ENCODE measurements around the gene ZFYVE21.

Gene ZFYVE21

GRCh38 chr14:103705118-103705503 lies 10.5 kb upstream of the ZFYVE21 start:
- peaks cover 28% of the 10 kb centered on the region for H3K36me3 Mint-ChIP-seq (ENCODE audit: low read depth)
- no peak for TF ChIP-seq CTCF (IDR thresholded peaks at IDR 0.05)
- H3K4me1 Mint-ChIP-seq = peaks cover 38% of the 10 kb centered on the region
- peak overlapping the region; percentile 90 for H3K27ac Mint-ChIP-seq
- DNase-seq = no peak
- no peak overlapping the region for H3K4me3 Mint-ChIP-seq
- H3K27me3 Mint-ChIP-seq (ENCODE audit: low read depth, poor library complexity) = no peaks in the 10 kb centered on the region
- no peaks in the 10 kb centered on the region for H3K9me3 Mint-ChIP-seq

- H3K9me3 Mint-ChIP-seq = no peaks in the 10 kb centered on the region
- H3K27me3 Mint-ChIP-seq (ENCODE audit: low read depth, poor library complexity) = no peaks in the 10 kb centered on the region
- H3K4me3 Mint-ChIP-seq = no peak overlapping the region
- H3K27ac Mint-ChIP-seq = no peak overlapping the region
- TF ChIP-seq CTCF (IDR thresholded peaks at IDR 0.05) = no peak
- H3K4me1 Mint-ChIP-seq = peaks cover 38% of the 10 kb centered on the region
- DNase-seq = no peak
- peaks cover 29% of the 10 kb centered on the region for H3K36me3 Mint-ChIP-seq (ENCODE audit: low read depth)
These were observed 9.9 kb upstream of the ZFYVE21 start for GRCh38 chr14:103705504-103706284.

- TF ChIP-seq CTCF (IDR thresholded peaks at IDR 0.05) = no peak
- no peak for DNase-seq
- H3K27me3 Mint-ChIP-seq (ENCODE audit: low read depth, poor library complexity) = no peaks in the 10 kb centered on the region
- no peak overlapping the region for H3K4me3 Mint-ChIP-seq
- H3K9me3 Mint-ChIP-seq = no peaks in the 10 kb centered on the region
- H3K36me3 Mint-ChIP-seq (ENCODE audit: low read depth) = peaks cover 33% of the 10 kb centered on the region
- H3K4me1 Mint-ChIP-seq = peaks cover 44% of the 10 kb centered on the region
- H3K27ac Mint-ChIP-seq = peak overlapping the region; percentile 61
These were observed 8.9 kb upstream of the ZFYVE21 start for GRCh38 chr14:103706551-103707328.

- DNase-seq = no peak
These were observed 8.0 kb upstream of the ZFYVE21 start for GRCh38 chr14:103707329-103708263.

More at GRCh38 chr14:103707329-103708263, 8.0 kb upstream of the ZFYVE21 start:
- Mint-ChIP-seq H3K36me3 (ENCODE audit: low read depth) (peaks cover 33% of the 10 kb centered on the region), H3K9me3 (no peaks in the 10 kb centered on the region), H3K27me3 (ENCODE audit: low read depth, poor library complexity) (no peaks in the 10 kb centered on the region), H3K27ac (no peak overlapping the region), H3K4me1 (peaks cover 38% of the 10 kb centered on the region), H3K4me3 (no peak overlapping the region)
- no peak for TF ChIP-seq CTCF (IDR thresholded peaks at IDR 0.05)
